ENCODE data around the gene PTRH2. TPM values are rescaled to one million over a fixed set of nuclear protein-coding genes. Genes with fewer than 3 reads are reported as not detected.
A peak's percentile ranks its signal among the peaks of the same experiment; 100 is the strongest.

The PTRH2 gene
- total and polyA plus RNA-seq, 7 donors: 11.4 to 43.1 (median 28.8) TPM

DNA sequence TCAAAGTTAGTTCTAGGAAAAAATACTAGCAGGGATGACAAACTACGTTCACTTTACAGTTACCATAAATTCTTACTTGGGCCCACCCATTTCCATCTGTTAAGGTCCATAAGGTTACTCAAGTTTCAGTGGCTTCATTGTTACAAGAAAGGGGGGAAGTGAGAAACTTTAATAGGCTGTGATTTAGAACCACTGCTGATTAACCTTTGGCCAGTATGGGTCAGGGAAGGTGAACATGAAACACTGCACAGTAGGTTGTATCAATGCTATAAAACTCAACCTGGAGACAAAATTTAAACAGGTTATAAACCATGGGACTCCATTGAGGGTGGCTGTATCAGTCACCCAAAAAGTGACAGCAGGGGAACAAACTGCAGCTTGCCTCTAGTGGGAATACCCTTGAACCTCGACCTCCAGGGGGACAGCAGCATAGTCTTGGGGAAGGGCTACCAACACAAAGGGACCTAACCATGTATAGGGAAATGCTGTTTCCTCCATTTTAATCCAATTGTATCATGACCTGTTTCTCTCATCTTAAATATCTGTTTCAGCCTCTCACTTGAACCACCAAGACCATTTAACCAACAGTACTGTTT, 10.4 kb downstream of the PTRH2 start:
- WGBS, 3 donors: 72 to 82% (median 77%) methylated on average over 2 of the region's 2 CpGs
- Histone ChIP-seq H3K36me3 (ENCODE audit: insufficient read depth in 1 of 2, low read depth in 1 of 2) (peaks cover 17 to 94% of the 10 kb centered on the region in 2 donors), H3K4me3 (no peak overlapping the region), H3K27ac (no peak overlapping the region), H3K27me3 (ENCODE audit: insufficient read depth in 3 of 3, low read length in 2 of 3) (no peaks in the 10 kb centered on the region), H3K4me1 (no peaks in the 10 kb centered on the region), H3K9me3 (no peaks in the 10 kb centered on the region)
- DNase-seq: no peak
- intact Hi-C loops (cut with DNase I): loop anchor here in 1 of 2 donors (10.0 kb wide), 1 partner anchor 52 kb away; no protein-coding TSS in a partner anchor
- no peak for ATAC-seq
- TF ChIP-seq, protein P1, sequence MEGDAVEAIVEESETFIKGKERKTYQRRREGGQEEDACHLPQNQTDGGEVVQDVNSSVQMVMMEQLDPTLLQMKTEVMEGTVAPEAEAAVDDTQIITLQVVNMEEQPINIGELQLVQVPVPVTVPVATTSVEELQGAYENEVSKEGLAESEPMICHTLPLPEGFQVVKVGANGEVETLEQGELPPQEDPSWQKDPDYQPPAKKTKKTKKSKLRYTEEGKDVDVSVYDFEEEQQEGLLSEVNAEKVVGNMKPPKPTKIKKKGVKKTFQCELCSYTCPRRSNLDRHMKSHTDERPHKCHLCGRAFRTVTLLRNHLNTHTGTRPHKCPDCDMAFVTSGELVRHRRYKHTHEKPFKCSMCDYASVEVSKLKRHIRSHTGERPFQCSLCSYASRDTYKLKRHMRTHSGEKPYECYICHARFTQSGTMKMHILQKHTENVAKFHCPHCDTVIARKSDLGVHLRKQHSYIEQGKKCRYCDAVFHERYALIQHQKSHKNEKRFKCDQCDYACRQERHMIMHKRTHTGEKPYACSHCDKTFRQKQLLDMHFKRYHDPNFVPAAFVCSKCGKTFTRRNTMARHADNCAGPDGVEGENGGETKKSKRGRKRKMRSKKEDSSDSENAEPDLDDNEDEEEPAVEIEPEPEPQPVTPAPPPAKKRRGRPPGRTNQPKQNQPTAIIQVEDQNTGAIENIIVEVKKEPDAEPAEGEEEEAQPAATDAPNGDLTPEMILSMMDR (IDR thresholded peaks at IDR 0.05): no peak

DNA sequence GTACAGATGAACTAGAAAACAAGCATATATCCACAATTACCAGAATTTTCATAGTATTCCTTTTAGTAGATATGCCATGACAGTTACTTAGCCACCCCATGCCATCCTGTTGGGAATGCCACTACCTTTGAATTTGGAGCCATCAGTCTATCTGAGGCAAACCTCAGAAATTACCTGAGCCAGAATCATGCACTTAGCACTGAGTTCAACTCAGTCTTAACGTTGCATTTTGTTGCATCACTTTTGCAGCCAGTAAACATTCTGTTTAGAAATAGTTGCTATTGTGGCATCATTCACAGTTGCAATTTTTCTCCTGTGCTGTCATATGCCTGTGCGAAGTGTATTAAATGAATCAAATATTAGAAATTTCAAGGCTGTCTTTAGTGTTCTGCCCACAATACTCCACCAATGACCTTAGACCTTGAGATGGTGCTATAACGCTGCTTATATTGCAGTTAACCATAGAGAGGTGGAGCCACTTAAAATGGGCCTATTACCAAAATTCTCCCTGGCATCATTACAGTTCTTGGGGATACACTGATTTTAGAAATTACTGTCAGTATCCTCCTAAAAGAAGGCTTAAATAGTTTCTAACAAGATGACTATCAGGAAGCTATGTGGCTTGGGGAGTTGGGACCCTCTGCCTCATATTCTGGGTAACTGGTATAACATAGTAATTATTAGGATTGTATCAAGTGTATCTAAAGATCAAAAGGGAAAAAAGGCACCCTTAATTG, 11.1 kb downstream of the PTRH2 start:
- Histone ChIP-seq H3K4me1 (no peaks in the 10 kb centered on the region), H3K27me3 (ENCODE audit: insufficient read depth in 3 of 3, low read length in 2 of 3) (no peaks in the 10 kb centered on the region), H3K36me3 (ENCODE audit: insufficient read depth in 1 of 2, low read depth in 1 of 2) (peaks cover 17 to 99% of the 10 kb centered on the region in 2 donors), H3K4me3 (no peak overlapping the region), H3K27ac (no peak overlapping the region), H3K9me3 (no peaks in the 10 kb centered on the region)
- ATAC-seq (peak in 1 of 4 donors; percentile 11), DNase-seq (no peak)
- TF ChIP-seq, protein P1 (IDR thresholded peaks at IDR 0.05): no peak
- intact Hi-C loops (cut with DNase I): loop anchor here in 1 of 2 donors (10.0 kb wide), 1 partner anchor 51 kb away; no protein-coding TSS in a partner anchor
- WGBS, 3 donors: 67 to 71% (median 68%) methylated on average over 3 of the region's 3 CpGs

- H3K4me3 ChIP-seq: no peak overlapping the region
- ATAC-seq: no peak
- no peaks in the 10 kb centered on the region for H3K27me3 ChIP-seq (ENCODE audit: insufficient read depth in 3 of 3, low read length in 2 of 3)
- no peaks in the 10 kb centered on the region for H3K9me3 ChIP-seq
- WGBS, 3 donors: 85 to 89% (median 86%) methylated on average over 2 of the region's 2 CpGs
- H3K36me3 ChIP-seq (ENCODE audit: insufficient read depth in 1 of 2, low read depth in 1 of 2): peaks cover 17 to 100% of the 10 kb centered on the region in 2 donors
- no peak overlapping the region for H3K27ac ChIP-seq
- TF ChIP-seq, protein P1 (IDR thresholded peaks at IDR 0.05): no peak
- H3K4me1 ChIP-seq: no peaks in the 10 kb centered on the region
- intact Hi-C loops (cut with DNase I): loop anchor here (5.0 to 10.0 kb wide), 2 partner anchors 37 to 50 kb away; no protein-coding TSS in a partner anchor
- DNase-seq: no peak
Measured at GRCh38 chr17:59694344-59694743, 12.9 kb downstream of the PTRH2 start.

DNA sequence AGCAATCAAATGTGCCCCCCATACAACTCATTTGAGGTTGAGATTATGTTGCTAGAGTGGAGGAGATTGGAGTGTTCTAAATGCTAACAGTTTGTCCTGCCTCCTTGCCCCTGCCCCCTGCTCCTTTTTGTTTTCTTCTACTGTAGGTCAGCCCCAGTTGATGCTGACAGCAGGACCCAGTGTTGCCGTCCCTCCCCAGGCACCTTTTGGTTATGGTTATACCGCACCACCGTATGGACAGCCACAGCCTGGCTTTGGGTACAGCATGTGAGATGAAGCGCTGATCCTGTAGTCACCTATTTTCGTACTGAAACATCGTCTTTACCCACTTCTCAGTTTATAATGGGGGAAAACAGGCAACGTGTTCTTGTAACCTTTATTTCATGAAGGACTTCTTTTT, 13.6 kb downstream of the PTRH2 start:
- 85 to 89% (median 86%) methylated on average over 7 of the region's 7 CpGs for WGBS, 3 donors
- no peak for DNase-seq
- no peak overlapping the region for H3K4me3 ChIP-seq
- H3K9me3 ChIP-seq: no peaks in the 10 kb centered on the region
- ATAC-seq: peak in 1 of 4 donors; percentile 17
- no peaks in the 10 kb centered on the region for H3K4me1 ChIP-seq
- TF ChIP-seq, protein P1 (IDR thresholded peaks at IDR 0.05): no peak
- intact Hi-C loops (cut with DNase I): loop anchor here (5.0 to 10.0 kb wide), 2 partner anchors 36 to 49 kb away; no protein-coding TSS in a partner anchor
- peaks cover 14 to 100% of the 10 kb centered on the region in 2 donors for H3K36me3 ChIP-seq (ENCODE audit: insufficient read depth in 1 of 2, low read depth in 1 of 2)
- no peaks in the 10 kb centered on the region for H3K27me3 ChIP-seq (ENCODE audit: insufficient read depth in 3 of 3, low read length in 2 of 3)
- no peak overlapping the region for H3K27ac ChIP-seq
